ENCODE data around the gene GRIA2. TPM values are rescaled to one million over a fixed set of nuclear protein-coding genes. Genes with fewer than 3 reads are reported as not detected.
A peak's percentile ranks its signal among the peaks of the same experiment; 100 is the strongest.

Gene GRIA2
- total RNA-seq, 1 donor from 2014 or later, result 0.05 TPM

GRCh38 chr4:157265281-157265680 is 44.8 kb downstream of the GRIA2 start:
- peak; percentile 62 for DNase-seq (ENCODE audit: low read depth)

GRCh38 chr4:157270108-157270507 is 49.6 kb downstream of the GRIA2 start:
- DNase-seq (ENCODE audit: low read depth), result peak; percentile 1

- DNase-seq (ENCODE audit: low read depth), result no peak
Observed at GRCh38 chr4:157270552-157270951, 50.0 kb downstream of the GRIA2 start.

- DNase-seq (ENCODE audit: low read depth), result peak; percentile 77
Observed at GRCh38 chr4:157271166-157271869, 50.8 kb downstream of the GRIA2 start.

GRCh38 chr4:157280673-157281072 is 60.1 kb downstream of the GRIA2 start:
- DNase-seq (ENCODE audit: low read depth), result peak; percentile 63

GRCh38 chr4:157282019-157282418 is 61.5 kb downstream of the GRIA2 start:
- no peak for DNase-seq (ENCODE audit: low read depth)

GRCh38 chr4:157287445-157287844 is 66.9 kb downstream of the GRIA2 start:
- no peak for DNase-seq (ENCODE audit: low read depth)

GRCh38 chr4:157290622-157291021 is 70.1 kb downstream of the GRIA2 start:
- DNase-seq (ENCODE audit: low read depth), result no peak

- peak; percentile 19 for DNase-seq (ENCODE audit: low read depth)
Observed at GRCh38 chr4:157291071-157291470, 70.5 kb downstream of the GRIA2 start.

- no peak for DNase-seq (ENCODE audit: low read depth)
Observed at GRCh38 chr4:157293673-157294072, 73.1 kb downstream of the GRIA2 start.

- DNase-seq (ENCODE audit: low read depth), result no peak
Observed at GRCh38 chr4:157294575-157294974, 74.0 kb downstream of the GRIA2 start.

- no peak for DNase-seq (ENCODE audit: low read depth)
Observed at GRCh38 chr4:157300701-157301100, 80.2 kb downstream of the GRIA2 start.

GRCh38 chr4:157303471-157303960 is 83.0 kb downstream of the GRIA2 start:
- DNase-seq (ENCODE audit: low read depth), result no peak

GRCh38 chr4:157304769-157305168 is 84.2 kb downstream of the GRIA2 start:
- no peak for DNase-seq (ENCODE audit: low read depth)

GRCh38 chr4:157312702-157313101 is 92.2 kb downstream of the GRIA2 start:
- DNase-seq (ENCODE audit: low read depth), result no peak

GRCh38 chr4:157314906-157315305 is 94.4 kb downstream of the GRIA2 start:
- no peak for DNase-seq (ENCODE audit: low read depth)

GRCh38 chr4:157315968-157316367 is 95.4 kb downstream of the GRIA2 start:
- no peak for DNase-seq (ENCODE audit: low read depth)

- DNase-seq (ENCODE audit: low read depth), result no peak
Observed at GRCh38 chr4:157320092-157320491, 99.6 kb downstream of the GRIA2 start.

- DNase-seq (ENCODE audit: low read depth), result no peak
Observed at GRCh38 chr4:157327666-157328065, 107.1 kb downstream of the GRIA2 start.

GRCh38 chr4:157357887-157358286 is 137.4 kb downstream of the GRIA2 start:
- DNase-seq (ENCODE audit: low read depth), result no peak

- no peak for DNase-seq (ENCODE audit: low read depth)
Observed at GRCh38 chr4:157358439-157358838, 137.9 kb downstream of the GRIA2 start.

GRCh38 chr4:157358851-157359250 is 138.3 kb downstream of the GRIA2 start:
- no peak for DNase-seq (ENCODE audit: low read depth)

- no peak for DNase-seq (ENCODE audit: low read depth)
Observed at GRCh38 chr4:157363360-157363759, 142.8 kb downstream of the GRIA2 start.

- DNase-seq (ENCODE audit: low read depth), result no peak
Observed at GRCh38 chr4:157372154-157372553, 151.6 kb downstream of the GRIA2 start.
